Vagina (tissue), 2 donors: ENCODE data around the gene POU2F2.

ENCODE experiments used
- CTCF ChIP-seq, 3 experiments: fragments of 450-650 bp in 2 of 3; fragments of 200-600 bp in 1 of 3; sonication (generic) in 1 of 3; IDR thresholded peaks; one replicate each; pipeline ENCODE4 v1.5.1; 2017 to 2019; ENCODE audit warnings: antibody characterized with exemption in 3 of 3, mild to moderate bottlenecking in 2 of 3, moderate library complexity in 2 of 3
- POLR2A ChIP-seq, 2 donors: fragments of 450-650 bp; IDR thresholded peaks; one replicate each; pipeline ENCODE4 v1.6.1; 2017; ENCODE audit warnings: antibody characterized with exemption in 2 of 2, mild to moderate bottlenecking in 2 of 2, moderate library complexity in 2 of 2
- POLR2AphosphoS5 ChIP-seq, 2 donors: sonication (generic); formaldehyde crosslinking; IDR thresholded peaks; one replicate each; pipeline ENCODE4 v1.9.0; 2017; ENCODE audit warnings: antibody characterized with exemption in 2 of 2, mild to moderate bottlenecking in 2 of 2, low read depth in 1 of 2; ENCODE audit not compliant: insufficient read depth in 1 of 2

GRCh38 chr19:42156571-42156970 is 24.3 kb upstream of the POU2F2 start:
- TF ChIP-seq POLR2AphosphoS5 (IDR thresholded peaks at IDR 0.05; ENCODE audit: insufficient read depth in 1 of 2, low read depth in 1 of 2) (no peak), CTCF (IDR thresholded peaks at IDR 0.05) (no peak), POLR2A (IDR thresholded peaks at IDR 0.05) (no peak)
